HTR-8/SVneo (cell line): ENCODE results near the gene AGAP3.

ENCODE experiments used
- DNase-seq: peaks from one replicate; pipeline ENCODE4 v3.0.0; 2011; ENCODE audit warnings: low spot score, mixed read lengths; ENCODE audit not compliant: insufficient read length
- FAIRE-seq: peaks from 2 replicates; lab custom pipeline; 2011; peaks lifted over from hg19 to GRCh38; lab: Jason Lieb, UNC

The AGAP3 gene

GRCh38 chr7:151121380-151122170 lies 35.3 kb downstream of the AGAP3 start:
- DNase-seq (no peak), FAIRE-seq (no peak)

GRCh38 chr7:151122276-151122675 lies 36.0 kb downstream of the AGAP3 start:
- DNase-seq: no peak

GRCh38 chr7:151122796-151123157 lies 36.5 kb downstream of the AGAP3 start:
- DNase-seq: no peak
- no peak for FAIRE-seq

More at GRCh38 chr7:151122276-151122675, 36.0 kb downstream of the AGAP3 start:
- FAIRE-seq: no peak

- DNase-seq (no peak), FAIRE-seq (no peak)
Observed at GRCh38 chr7:151123158-151123821, 37.0 kb downstream of the AGAP3 start.

GRCh38 chr7:151123822-151124464 lies 37.7 kb downstream of the AGAP3 start:
- DNase-seq (peak; percentile 84), FAIRE-seq (peak; percentile 65)

GRCh38 chr7:151124481-151124880 lies 38.2 kb downstream of the AGAP3 start:
- FAIRE-seq (no peak), DNase-seq (no peak)

GRCh38 chr7:151124899-151125399 lies 38.7 kb downstream of the AGAP3 start:
- DNase-seq (no peak), FAIRE-seq (no peak)

GRCh38 chr7:151125470-151125845 lies 39.2 kb downstream of the AGAP3 start:
- DNase-seq: no peak
- no peak for FAIRE-seq

GRCh38 chr7:151125846-151126481 lies 39.7 kb downstream of the AGAP3 start:
- DNase-seq (no peak), FAIRE-seq (no peak)

GRCh38 chr7:151126491-151127137 lies 40.3 kb downstream of the AGAP3 start:
- DNase-seq: no peak
- no peak for FAIRE-seq

- DNase-seq (no peak), FAIRE-seq (no peak)
Observed at GRCh38 chr7:151128144-151128543, 41.9 kb downstream of the AGAP3 start.

GRCh38 chr7:151128716-151129115 lies 42.4 kb downstream of the AGAP3 start:
- DNase-seq (no peak), FAIRE-seq (no peak)

- FAIRE-seq (no peak), DNase-seq (no peak)
Observed at GRCh38 chr7:151129117-151129959, 43.1 kb downstream of the AGAP3 start.

- no peak for FAIRE-seq
- DNase-seq: no peak
Observed at GRCh38 chr7:151129960-151130591, 43.8 kb downstream of the AGAP3 start.

GRCh38 chr7:151130741-151131157 lies 44.5 kb downstream of the AGAP3 start:
- DNase-seq (no peak), FAIRE-seq (no peak)

GRCh38 chr7:151131224-151131591 lies 44.9 kb downstream of the AGAP3 start:
- DNase-seq (no peak), FAIRE-seq (no peak)

- DNase-seq (no peak), FAIRE-seq (no peak)
Observed at GRCh38 chr7:151131592-151132293, 45.5 kb downstream of the AGAP3 start.
